A375 (cell line): ENCODE measurements around the gene SCYGR6. TPM values are rescaled to one million over a fixed set of nuclear protein-coding genes. Genes with fewer than 3 reads are reported as not detected.

ENCODE experiments used
- small RNA-seq: library from RNA; depleted of rRNA; stranded (forward); fragments of <200 nt; gene quantifications from one replicate; pipeline ENCODE3, GENCODE V24; 2014
- total RNA-seq: library from RNA; depleted of rRNA; stranded (reverse); fragments of >200 nt; shearing (Covaris generic); gene quantifications from 2 replicates; pipeline ENCODE4 v1.2.3, GENCODE V29; 2014; rRNA removed

SCYGR6 gene
- not detected in 2 replicates for total RNA-seq

GRCh38 chr2:227724394-227725039, at the start of gene SCYGR6:
Gene SCYGR6 (minus strand): TSS chr2:227724757. CDS start chr2:227724757, 0 bp downstream.

GRCh38 chr2:227745594-227745993, 21.0 kb upstream of the SCYGR6 start, which contains the start of gene SCYGR8:
Gene SCYGR8 (plus strand): TSS chr2:227745894. CDS start chr2:227745894, 0 bp downstream.

GRCh38 chr2:227728035-227728434, 3.5 kb upstream of the SCYGR6 start, which contains the start of gene SCYGR7:
Gene SCYGR7 (plus strand): TSS chr2:227728335. CDS start chr2:227728335, 0 bp downstream.

GRCh38 chr2:227717687-227718567, 6.6 kb downstream of the SCYGR6 start, which contains the start of gene SLC19A3:
Gene SLC19A3 (minus strand): TSS chr2:227718028. CDS start chr2:227702318, 15,710 bp downstream.

Small RNA genes within 50 kb of the gene (small RNA-seq; reads per million reads assigned to genes)
- 0.54 reads per million, percentile 29 among the genes with 10 or more reads in this experiment for gene RNA5SP121

Other genes starting within 250 kb of the SCYGR6 start
- not detected in 2 replicates for gene SCYGR2, start 125.9 kb downstream of the SCYGR6 start, total RNA-seq
- not detected in 2 replicates for gene SCYGR3, start 109.9 kb downstream of the SCYGR6 start, total RNA-seq
- gene SCYGR4, start 107.3 kb downstream of the SCYGR6 start, total RNA-seq: not detected in 2 replicates
- gene SCYGR5, start 58.0 kb downstream of the SCYGR6 start, total RNA-seq: not detected in 2 replicates
- gene SLC19A3, start 6.7 kb downstream of the SCYGR6 start, total RNA-seq: 0.68 and 1.1 TPM in 2 replicates
- not detected in 2 replicates for gene SCYGR7, start 3.6 kb upstream of the SCYGR6 start, total RNA-seq
- not detected in 2 replicates for gene SCYGR8, start 21.1 kb upstream of the SCYGR6 start, total RNA-seq
- 1.3 TPM in 1 of 2 replicates, not detected in the other for gene CCL20, start 89.1 kb upstream of the SCYGR6 start, total RNA-seq
- 0.11 TPM in 1 of 2 replicates, not detected in the other for gene DAW1, start 146.9 kb upstream of the SCYGR6 start, total RNA-seq